Mucosa of descending colon (tissue), 3 donors: ENCODE data around the gene DNAJC3. TPM values are rescaled to one million over a fixed set of nuclear protein-coding genes. Genes with fewer than 3 reads are reported as not detected.
"Not testable (repeated sequence)": the region's sequence is repeated elsewhere in the genome, so short reads cannot be mapped to it uniquely, and the experiment has no call there.

Experiments
- ATAC-seq: fragments of 200-7000 bp; cut with Tn5 transposase; one replicate; pipeline ENCODE4 v1.9.1; 2020; ENCODE audit warnings: mild to moderate bottlenecking, moderate library complexity
- DNase-seq, 3 donors: peaks; one replicate each; pipeline ENCODE4 v3.0.0-alpha.2; 2020
- H3K36me3 ChIP-seq: fragments of 200-600 bp; one replicate; pipeline ENCODE4 v1.8.0; 2021; ENCODE audit warnings: low read depth, mild to moderate bottlenecking
- H3K4me1 ChIP-seq: fragments of 200-600 bp; one replicate; pipeline ENCODE4 v1.8.0; 2021; ENCODE audit warnings: low read depth, mild to moderate bottlenecking
- H3K4me3 ChIP-seq: fragments of 200-600 bp; one replicate; pipeline ENCODE4 v1.8.0; 2021; ENCODE audit warnings: mild to moderate bottlenecking
- H3K9me3 ChIP-seq: fragments of 200-600 bp; one replicate; pipeline ENCODE4 v1.8.0; 2021; ENCODE audit warnings: mild to moderate bottlenecking
- CTCF ChIP-seq: fragments of 200-600 bp; IDR thresholded peaks from one replicate; pipeline ENCODE4 v1.8.0; 2022; ENCODE audit warnings: antibody characterized with exemption, mild to moderate bottlenecking
- intact Hi-C, 2 donors: fragments of 100-400 bp; cut with DNase I in 1 of 2; cut with micrococcal nuclease in 1 of 2; formaldehyde crosslinking; loops; one replicate each; pipeline versions ENCODE4 v1.11.0 to v1.11.1; 2022; cut with DNase I, micrococcal nuclease
- total RNA-seq, 3 donors: library from RNA; stranded (reverse); fragmentation: NEBNext Ultra II Directional in 2 of 3; extraction: Animal tissue kit (Norgen Biotek cat#: 25700) in 2 of 3; gene quantifications; one replicate each; pipeline versions ENCODE4 v1.2.1 to v1.2.4, GENCODE V29; 2021 to 2023
- donor health status: DM: no; HTN: no; CAD: no; lungs with moderate emphysema.
- donor health status: DM: no; HTN: no; CAD: no.
- donor health status: DM: no; HTN: yes; CAD: no.

DNAJC3 gene
- total RNA-seq, 3 donors from 2014 or later = 48.6 to 60.5 (median 55.2) TPM

DNA sequence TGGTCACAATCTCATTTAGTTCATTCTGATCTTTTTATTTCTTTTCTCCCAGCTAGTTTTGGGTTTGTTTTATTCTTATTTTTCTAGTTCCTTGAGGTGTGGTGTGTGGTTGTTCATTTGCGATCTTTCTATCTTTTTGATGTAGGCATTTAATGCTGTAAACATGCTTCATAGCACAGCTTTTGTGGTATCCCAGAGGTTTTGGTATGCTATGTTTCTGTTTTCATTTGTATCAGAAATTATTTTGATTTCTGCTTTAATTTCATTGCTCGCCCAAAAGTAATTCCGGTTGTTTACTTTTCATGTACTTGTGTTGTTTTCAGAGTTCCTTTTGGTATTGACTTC lies 12.6 kb downstream of the DNAJC3 start:
- no peak overlapping the region for H3K4me3 ChIP-seq
- ATAC-seq (no peak), DNase-seq (no peak)
- no peaks in the 10 kb centered on the region for H3K9me3 ChIP-seq
- peaks cover 9% of the 10 kb centered on the region for H3K4me1 ChIP-seq
- H3K36me3 ChIP-seq = no peaks in the 10 kb centered on the region
- intact Hi-C loops = no loop called here
- TF ChIP-seq CTCF = no peak

- H3K4me1 ChIP-seq, H3K9me3 ChIP-seq, DNase-seq, intact Hi-C loops, H3K36me3 ChIP-seq, ATAC-seq, H3K4me3 ChIP-seq: not testable (repeated sequence)
Observed at GRCh38 chr13:95690986-95691385, 14.0 kb downstream of the DNAJC3 start.

- no peak for TF ChIP-seq CTCF
- ATAC-seq = peak; percentile 45
- intact Hi-C loops = no loop called here
- Histone ChIP-seq H3K36me3 (no peaks in the 10 kb centered on the region), H3K9me3 (peaks cover 7% of the 10 kb centered on the region), H3K4me3 (no peak overlapping the region), H3K4me1 (no peaks in the 10 kb centered on the region)
- DNase-seq = no peak
Observed at GRCh38 chr13:95697052-95697680, 20.2 kb downstream of the DNAJC3 start.

- H3K36me3 ChIP-seq = no peaks in the 10 kb centered on the region
- no peaks in the 10 kb centered on the region for H3K4me1 ChIP-seq
- H3K9me3 ChIP-seq = peaks cover 7% of the 10 kb centered on the region
- ATAC-seq (peak; percentile 93), DNase-seq (no peak)
- TF ChIP-seq CTCF = no peak
- H3K4me3 ChIP-seq = no peak overlapping the region
- intact Hi-C loops = no loop called here
Observed at GRCh38 chr13:95698047-95698749, 21.3 kb downstream of the DNAJC3 start.

DNA sequence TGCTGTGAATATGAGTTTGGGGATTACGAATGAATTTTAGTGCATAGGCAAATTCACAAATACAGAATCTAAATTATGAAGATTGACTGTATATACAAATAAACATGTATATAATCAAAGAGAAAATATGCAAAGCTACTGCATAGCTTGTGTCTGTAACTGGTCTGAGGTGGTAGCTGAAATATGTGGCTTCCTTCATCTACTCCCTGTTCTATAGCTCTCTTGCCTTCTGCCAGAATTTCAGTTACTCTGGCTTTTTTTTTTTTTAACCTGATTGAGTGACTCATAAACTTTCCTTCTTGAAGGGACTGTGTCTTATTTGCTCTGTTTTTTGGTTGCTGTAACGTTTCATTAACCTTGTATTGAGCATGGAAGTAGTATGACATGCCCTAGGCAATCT lies 26.6 kb downstream of the DNAJC3 start:
- Histone ChIP-seq H3K9me3 (no peaks in the 10 kb centered on the region), H3K4me1 (no peaks in the 10 kb centered on the region), H3K4me3 (no peak overlapping the region), H3K36me3 (no peaks in the 10 kb centered on the region)
- no peak for ATAC-seq
- DNase-seq = no peak
- no peak for TF ChIP-seq CTCF
- intact Hi-C loops = no loop called here

GRCh38 chr13:95704510-95704909 lies 27.6 kb downstream of the DNAJC3 start:
- intact Hi-C loops = no loop called here
- DNase-seq = no peak
- no peaks in the 10 kb centered on the region for H3K4me1 ChIP-seq
- H3K36me3 ChIP-seq = no peaks in the 10 kb centered on the region
- TF ChIP-seq CTCF = no peak
- H3K4me3 ChIP-seq = no peak overlapping the region
- ATAC-seq = peak; percentile 36
- H3K9me3 ChIP-seq = no peaks in the 10 kb centered on the region
